Measurements from ENCODE around the gene HCFC1R1. TPM values are rescaled to one million over a fixed set of nuclear protein-coding genes. Genes with fewer than 3 reads are reported as not detected.

Gene HCFC1R1
- total and polyA plus RNA-seq, 8 donors: 25.1 to 66.6 (median 32.8) TPM

GRCh38 chr16:3051494-3051893, 27.8 kb upstream of the HCFC1R1 start:
- DNase-seq: no peak
- no peak for ATAC-seq

DNA sequence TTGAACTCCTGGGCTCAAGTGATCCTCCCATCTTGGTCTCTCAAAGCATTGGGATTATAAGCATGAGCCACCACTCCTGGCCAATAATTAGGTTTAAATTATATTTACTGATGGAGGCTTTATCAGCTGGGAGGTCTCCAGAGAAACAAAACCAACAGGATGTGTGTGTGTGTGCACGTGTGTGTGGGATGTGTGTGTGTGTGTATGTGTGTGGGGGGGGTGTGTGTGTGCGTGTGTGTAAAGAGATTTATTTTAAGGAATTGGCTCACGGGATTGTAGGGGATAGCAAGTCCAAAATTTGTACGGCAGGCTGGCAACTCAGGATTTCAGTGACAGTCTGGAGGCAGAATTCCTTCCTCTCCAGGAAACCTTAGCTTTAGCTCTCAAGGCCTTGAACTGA, 27.3 kb upstream of the HCFC1R1 start:
- peaks cover 30 to 44% of the 10 kb centered on the region in 2 donors for H3K27me3 ChIP-seq
- DNase-seq: no peak
- H3K36me3 ChIP-seq: no peaks in the 10 kb centered on the region
- TF ChIP-seq, protein P1, sequence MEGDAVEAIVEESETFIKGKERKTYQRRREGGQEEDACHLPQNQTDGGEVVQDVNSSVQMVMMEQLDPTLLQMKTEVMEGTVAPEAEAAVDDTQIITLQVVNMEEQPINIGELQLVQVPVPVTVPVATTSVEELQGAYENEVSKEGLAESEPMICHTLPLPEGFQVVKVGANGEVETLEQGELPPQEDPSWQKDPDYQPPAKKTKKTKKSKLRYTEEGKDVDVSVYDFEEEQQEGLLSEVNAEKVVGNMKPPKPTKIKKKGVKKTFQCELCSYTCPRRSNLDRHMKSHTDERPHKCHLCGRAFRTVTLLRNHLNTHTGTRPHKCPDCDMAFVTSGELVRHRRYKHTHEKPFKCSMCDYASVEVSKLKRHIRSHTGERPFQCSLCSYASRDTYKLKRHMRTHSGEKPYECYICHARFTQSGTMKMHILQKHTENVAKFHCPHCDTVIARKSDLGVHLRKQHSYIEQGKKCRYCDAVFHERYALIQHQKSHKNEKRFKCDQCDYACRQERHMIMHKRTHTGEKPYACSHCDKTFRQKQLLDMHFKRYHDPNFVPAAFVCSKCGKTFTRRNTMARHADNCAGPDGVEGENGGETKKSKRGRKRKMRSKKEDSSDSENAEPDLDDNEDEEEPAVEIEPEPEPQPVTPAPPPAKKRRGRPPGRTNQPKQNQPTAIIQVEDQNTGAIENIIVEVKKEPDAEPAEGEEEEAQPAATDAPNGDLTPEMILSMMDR (IDR thresholded peaks at IDR 0.05): no peak
- intact Hi-C loops (cut with DNase I): no loop called here
- no peaks in the 10 kb centered on the region for H3K9me3 ChIP-seq
- H3K27ac ChIP-seq: peak overlapping the region in 1 of 2 donors; percentile 86
- peaks cover 7 to 64% of the 10 kb centered on the region in 2 donors for H3K4me1 ChIP-seq
- ATAC-seq: no peak
- peak overlapping the region in 1 of 2 donors; percentile 3 for H3K4me3 ChIP-seq

More at GRCh38 chr16:3051494-3051893, 27.8 kb upstream of the HCFC1R1 start:
- no peaks in the 10 kb centered on the region for H3K36me3 ChIP-seq
- intact Hi-C loops (cut with DNase I): no loop called here
- peaks cover 25 to 39% of the 10 kb centered on the region in 2 donors for H3K27me3 ChIP-seq
- H3K9me3 ChIP-seq: no peaks in the 10 kb centered on the region
- peak overlapping the region in 1 of 2 donors; percentile 86 for H3K27ac ChIP-seq
- H3K4me3 ChIP-seq: no peak overlapping the region
- TF ChIP-seq, protein P1 (IDR thresholded peaks at IDR 0.05): no peak
- peaks cover 2 to 64% of the 10 kb centered on the region in 2 donors for H3K4me1 ChIP-seq

GRCh38 chr16:3050487-3050886, 26.7 kb upstream of the HCFC1R1 start:
- intact Hi-C loops (cut with DNase I): no loop called here
- TF ChIP-seq, protein P1 (IDR thresholded peaks at IDR 0.05): no peak
- no peak for DNase-seq

GRCh38 chr16:3049921-3050481, 26.3 kb upstream of the HCFC1R1 start:
- H3K4me3 ChIP-seq: peak overlapping the region in 1 of 2 donors; percentile 3
- intact Hi-C loops (cut with DNase I): no loop called here
- H3K27me3 ChIP-seq: peaks cover 40 to 54% of the 10 kb centered on the region in 2 donors
- ATAC-seq: no peak
- H3K36me3 ChIP-seq: no peaks in the 10 kb centered on the region
- TF ChIP-seq, protein P1 (IDR thresholded peaks at IDR 0.05): no peak
- peaks cover 15 to 66% of the 10 kb centered on the region in 2 donors for H3K4me1 ChIP-seq
- no peaks in the 10 kb centered on the region for H3K9me3 ChIP-seq
- H3K27ac ChIP-seq: peak overlapping the region in 1 of 2 donors; percentile 86
- DNase-seq: no peak

More at GRCh38 chr16:3050487-3050886, 26.7 kb upstream of the HCFC1R1 start:
- peak overlapping the region in 1 of 2 donors; percentile 3 for H3K4me3 ChIP-seq
- no peaks in the 10 kb centered on the region for H3K36me3 ChIP-seq
- ATAC-seq: no peak
- no peaks in the 10 kb centered on the region for H3K9me3 ChIP-seq
- peaks cover 12 to 66% of the 10 kb centered on the region in 2 donors for H3K4me1 ChIP-seq
- peak overlapping the region in 1 of 2 donors; percentile 86 for H3K27ac ChIP-seq
- H3K27me3 ChIP-seq: peaks cover 35 to 49% of the 10 kb centered on the region in 2 donors

DNA sequence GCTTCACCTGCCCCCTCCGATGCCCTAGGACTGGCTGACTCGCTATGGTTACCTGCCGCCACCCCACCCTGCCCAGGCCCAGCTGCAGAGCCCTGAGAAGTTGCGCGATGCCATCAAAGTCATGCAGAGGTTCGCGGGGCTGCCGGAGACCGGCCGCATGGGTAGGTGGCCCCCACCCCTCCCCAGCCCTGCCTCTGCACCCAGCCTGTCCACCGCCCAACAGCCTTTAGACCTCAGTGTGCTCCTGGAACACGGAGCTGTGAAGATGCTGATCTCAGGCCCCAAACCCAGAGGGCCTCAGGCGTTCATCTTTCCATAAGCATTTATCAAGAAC, 23.6 kb upstream of the HCFC1R1 start:
- intact Hi-C loops (cut with DNase I): no loop called here
- ATAC-seq (no peak), DNase-seq (no peak)
- H3K27ac ChIP-seq: peak overlapping the region in 1 of 2 donors; percentile 86
- peaks cover 55 to 81% of the 10 kb centered on the region in 2 donors for H3K27me3 ChIP-seq
- H3K36me3 ChIP-seq: no peaks in the 10 kb centered on the region
- peaks cover 15 to 55% of the 10 kb centered on the region in 2 donors for H3K4me1 ChIP-seq
- TF ChIP-seq, protein P1 (IDR thresholded peaks at IDR 0.05): no peak
- H3K9me3 ChIP-seq: no peaks in the 10 kb centered on the region
- H3K4me3 ChIP-seq: peak overlapping the region in 1 of 2 donors; percentile 61

Data from left lung (tissue), 10 donors.